Sigmoid colon (tissue), 7 donors: ENCODE data around the gene CA7. TPM values are rescaled to one million over a fixed set of nuclear protein-coding genes. Genes with fewer than 3 reads are reported as not detected.
A peak's percentile ranks its signal among the peaks of the same experiment; 100 is the strongest.
"Not testable (repeated sequence)": the region's sequence is repeated elsewhere in the genome, so short reads cannot be mapped to it uniquely, and the experiment has no call there.

ENCODE experiments used
- DNase-seq: peaks from one replicate; pipeline ENCODE4 v3.0.0-alpha.2; 2019
- H3K27ac ChIP-seq, 4 donors: fragments of 200-600 bp; sonication (generic); one replicate each; pipeline ENCODE4 v1.5.1; 2016 to 2019; ENCODE audit warnings: mild to moderate bottlenecking in 1 of 4
- H3K27me3 ChIP-seq, 3 donors: fragments of 200-600 bp; sonication (generic); one replicate each; pipeline ENCODE4 v1.5.1; 2019; ENCODE audit warnings: mild to moderate bottlenecking in 1 of 3
- H3K36me3 ChIP-seq, 4 donors: fragments of 200-600 bp; sonication (generic); one replicate each; pipeline ENCODE4 v1.5.1; 2016 to 2019
- H3K4me1 ChIP-seq, 4 donors: fragments of 200-600 bp; sonication (generic); one replicate each; pipeline ENCODE4 v1.5.1; 2017 to 2019
- H3K4me3 ChIP-seq, 4 donors: fragments of 200-600 bp; sonication (generic); one replicate each; pipeline ENCODE4 v1.5.1; 2017 to 2019; ENCODE audit warnings: mild to moderate bottlenecking in 2 of 4, moderate library complexity in 1 of 4
- H3K9me3 ChIP-seq, 4 donors: fragments of 200-600 bp in 3 of 4; sonication (generic) in 3 of 4; one replicate each; pipeline versions ENCODE4 v1.5.1 to v1.6.1; 2013 to 2019
- EP300 ChIP-seq, 4 donors: sonication (generic); formaldehyde crosslinking; IDR thresholded peaks; one replicate each; pipeline ENCODE4 v1.6.1; 2017; ENCODE audit warnings: antibody characterized with exemption in 4 of 4
- POLR2A ChIP-seq, 2 donors: fragments of 450-650 bp; IDR thresholded peaks; one replicate each; pipeline ENCODE4 v1.6.1; 2016; ENCODE audit warnings: antibody characterized with exemption in 2 of 2, mild to moderate bottlenecking in 2 of 2, moderate library complexity in 2 of 2
- POLR2AphosphoS5 ChIP-seq, 4 donors: sonication (generic); formaldehyde crosslinking; IDR thresholded peaks; one replicate each; pipeline ENCODE4 v1.6.1; 2017; ENCODE audit warnings: antibody characterized with exemption in 4 of 4
- WGBS, 2 donors: extraction: QIAGEN DNeasy Blood & Tissue Kit; methylation state at CpG; one replicate each; pipeline ENCODE4 v1.1.7; 2013; 5-methylcytosine and 5-hydroxymethylcytosine counted together
- intact Hi-C: fragments of 100-400 bp; cut with DNase I; formaldehyde crosslinking; loops from one replicate; pipeline ENCODE4 v1.15.1; 2023
- polyA plus RNA-seq, 3 donors: library from polyadenylated mRNA; stranded (reverse); fragments of 200-250 nt; gene quantifications; one replicate each; pipeline ENCODE4 v1.2.3, GENCODE V29; 2013
- total RNA-seq, 4 donors: library from RNA; depleted of rRNA; stranded (reverse); fragments of >200 nt; gene quantifications; one replicate each; pipeline ENCODE4 v1.1.0, GENCODE V29; 2016
- TF ChIP-seq, protein P1 (sequence below), 4 experiments: fragments of 450-650 bp in 3 of 4; fragments of 200-600 bp in 1 of 4; IDR thresholded peaks; one replicate each; pipeline ENCODE4 v1.5.1; 2016 to 2019; ENCODE audit warnings: antibody characterized with exemption in 4 of 4, mild to moderate bottlenecking in 3 of 4, moderate library complexity in 2 of 4
- donor health status: healthy with polysubstance abuse.
- donor health status: Bipolar disorder and iron deficiency.
- donor health status: healthy.

CA7 gene
- total and polyA plus RNA-seq, 7 donors, result 1.9 to 188 (median 133) TPM; not detected in 3

GRCh38 chr16:66869424-66869823, 25.2 kb downstream of the CA7 start:
- H3K9me3 ChIP-seq, result no peaks in the 10 kb centered on the region
- WGBS, 2 donors, result 93 to 94% methylated on average over 1 of the region's 1 CpG
- no peak overlapping the region for H3K27ac ChIP-seq
- no peaks in the 10 kb centered on the region for H3K36me3 ChIP-seq
- H3K27me3 ChIP-seq, result no peaks in the 10 kb centered on the region
- TF ChIP-seq POLR2A (IDR thresholded peaks at IDR 0.05), result no peak
- no peak for TF ChIP-seq EP300 (IDR thresholded peaks at IDR 0.05)
- TF ChIP-seq, protein P1, sequence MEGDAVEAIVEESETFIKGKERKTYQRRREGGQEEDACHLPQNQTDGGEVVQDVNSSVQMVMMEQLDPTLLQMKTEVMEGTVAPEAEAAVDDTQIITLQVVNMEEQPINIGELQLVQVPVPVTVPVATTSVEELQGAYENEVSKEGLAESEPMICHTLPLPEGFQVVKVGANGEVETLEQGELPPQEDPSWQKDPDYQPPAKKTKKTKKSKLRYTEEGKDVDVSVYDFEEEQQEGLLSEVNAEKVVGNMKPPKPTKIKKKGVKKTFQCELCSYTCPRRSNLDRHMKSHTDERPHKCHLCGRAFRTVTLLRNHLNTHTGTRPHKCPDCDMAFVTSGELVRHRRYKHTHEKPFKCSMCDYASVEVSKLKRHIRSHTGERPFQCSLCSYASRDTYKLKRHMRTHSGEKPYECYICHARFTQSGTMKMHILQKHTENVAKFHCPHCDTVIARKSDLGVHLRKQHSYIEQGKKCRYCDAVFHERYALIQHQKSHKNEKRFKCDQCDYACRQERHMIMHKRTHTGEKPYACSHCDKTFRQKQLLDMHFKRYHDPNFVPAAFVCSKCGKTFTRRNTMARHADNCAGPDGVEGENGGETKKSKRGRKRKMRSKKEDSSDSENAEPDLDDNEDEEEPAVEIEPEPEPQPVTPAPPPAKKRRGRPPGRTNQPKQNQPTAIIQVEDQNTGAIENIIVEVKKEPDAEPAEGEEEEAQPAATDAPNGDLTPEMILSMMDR (IDR thresholded peaks at IDR 0.05), result no peak
- TF ChIP-seq POLR2AphosphoS5 (IDR thresholded peaks at IDR 0.05), result no peak
- no peak for DNase-seq
- intact Hi-C loops, result loop anchor here (5.0 kb wide), 1 partner anchor 207 kb away; no protein-coding TSS in a partner anchor
- H3K4me3 ChIP-seq, result no peak overlapping the region
- H3K4me1 ChIP-seq, result peaks cover 0 to 10% (median 6%) of the 10 kb centered on the region in 4 donors

- peaks cover 0 to 10% (median 6%) of the 10 kb centered on the region in 4 donors for H3K4me1 ChIP-seq
- H3K4me3 ChIP-seq, H3K9me3 ChIP-seq, H3K27me3 ChIP-seq, H3K27ac ChIP-seq, DNase-seq, H3K36me3 ChIP-seq: not testable (repeated sequence)
- intact Hi-C loops, result loop anchor here (5.0 kb wide), 1 partner anchor 144 kb away; no protein-coding TSS in a partner anchor
- 31 to 78% methylated on average over 2 of the region's 2 CpGs for WGBS, 2 donors
Measured at GRCh38 chr16:66871363-66871762, 27.1 kb downstream of the CA7 start.

- no peak for DNase-seq
- peaks cover 0 to 10% (median 6%) of the 10 kb centered on the region in 4 donors for H3K4me1 ChIP-seq
- no peak overlapping the region for H3K27ac ChIP-seq
- TF ChIP-seq POLR2A (IDR thresholded peaks at IDR 0.05) (no peak), POLR2AphosphoS5 (IDR thresholded peaks at IDR 0.05) (no peak), EP300 (IDR thresholded peaks at IDR 0.05) (no peak)
- TF ChIP-seq, protein P1 (IDR thresholded peaks at IDR 0.05), result no peak
- WGBS, 2 donors, result 19 to 64% methylated on average over 3 of the region's 3 CpGs
- intact Hi-C loops, result loop anchor here (2.0 to 5.0 kb wide), 2 partner anchors 145 to 263 kb away; no protein-coding TSS in a partner anchor
- H3K9me3 ChIP-seq, result no peaks in the 10 kb centered on the region
- H3K4me3 ChIP-seq, result no peak overlapping the region
- no peaks in the 10 kb centered on the region for H3K36me3 ChIP-seq
- no peaks in the 10 kb centered on the region for H3K27me3 ChIP-seq
Measured at GRCh38 chr16:66871840-66872239, 27.6 kb downstream of the CA7 start.

DNA sequence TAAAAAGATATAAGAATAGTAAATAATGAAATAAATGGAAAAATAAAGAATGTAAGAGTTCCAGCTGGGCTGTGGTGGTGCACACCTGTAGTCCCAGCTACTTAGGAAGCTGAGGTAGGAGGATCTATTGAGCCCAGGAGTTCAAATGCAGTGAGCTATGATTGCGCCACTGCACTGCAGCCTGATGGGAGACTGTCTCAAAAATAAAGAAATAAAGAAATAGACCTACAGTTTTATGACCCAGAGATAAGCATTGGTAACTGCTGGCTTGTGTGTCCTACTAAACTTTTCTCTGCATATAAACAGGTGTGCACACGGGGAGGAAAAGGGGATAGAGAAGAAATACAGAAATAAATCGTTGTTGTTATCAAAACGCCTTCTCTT, 28.3 kb downstream of the CA7 start:
- WGBS, 2 donors, result 9 to 43% methylated on average over 4 of the region's 4 CpGs
- DNase-seq, result no peak
- peak overlapping the region in 3 of 4 donors; percentile 23 to 35 (median 35) for H3K4me3 ChIP-seq
- peaks cover 0 to 10% (median 6%) of the 10 kb centered on the region in 4 donors for H3K4me1 ChIP-seq
- intact Hi-C loops, result loop anchor here (2.0 to 5.0 kb wide), 2 partner anchors 145 to 264 kb away; no protein-coding TSS in a partner anchor
- TF ChIP-seq POLR2A (IDR thresholded peaks at IDR 0.05) (no peak), EP300 (IDR thresholded peaks at IDR 0.05) (no peak), POLR2AphosphoS5 (IDR thresholded peaks at IDR 0.05) (no peak)
- TF ChIP-seq, protein P1 (IDR thresholded peaks at IDR 0.05), result no peak
- H3K9me3 ChIP-seq, result no peaks in the 10 kb centered on the region
- peak overlapping the region in 1 of 4 donors; percentile 49 for H3K27ac ChIP-seq
- no peaks in the 10 kb centered on the region for H3K36me3 ChIP-seq
- no peaks in the 10 kb centered on the region for H3K27me3 ChIP-seq

DNA sequence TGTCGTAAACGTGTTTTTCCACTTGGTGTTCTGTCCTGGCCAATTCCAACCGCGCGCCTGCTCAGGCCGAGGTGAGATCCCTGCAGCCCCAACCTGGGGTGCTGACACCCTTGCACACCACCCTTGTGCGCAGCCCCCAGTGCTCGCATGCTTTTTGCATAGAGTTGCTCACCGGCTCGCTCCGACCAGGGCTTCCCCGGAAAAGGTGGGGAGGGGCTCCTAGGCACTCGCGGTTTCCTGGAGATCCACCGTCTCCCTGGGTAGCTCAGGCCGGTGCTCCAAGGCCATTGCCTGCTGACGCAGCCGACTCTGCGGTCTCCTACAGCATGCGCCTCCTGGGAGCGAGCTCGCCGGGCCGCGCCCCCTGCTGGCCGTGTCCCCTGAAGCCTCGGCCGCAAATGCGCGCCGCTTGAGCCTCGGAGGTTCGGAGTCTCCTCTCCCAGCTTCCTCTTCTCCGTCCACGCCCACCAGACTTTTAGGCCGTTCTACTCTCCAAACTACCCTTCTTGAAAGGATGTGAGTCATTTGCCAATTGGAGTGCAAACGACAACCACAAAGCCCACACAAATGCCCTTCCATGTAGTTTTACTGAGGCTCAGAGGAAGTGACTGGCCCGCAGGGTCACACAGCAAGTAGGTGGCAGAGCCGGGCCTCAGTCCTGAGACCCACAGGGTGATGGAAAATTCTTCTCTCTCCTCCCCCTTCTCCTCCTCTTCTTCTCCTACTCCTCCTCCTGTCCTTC, 28.9 kb downstream of the CA7 start:
- Histone ChIP-seq H3K4me1 (peaks cover 0 to 10% (median 6%) of the 10 kb centered on the region in 4 donors), H3K36me3 (no peaks in the 10 kb centered on the region), H3K27me3 (no peaks in the 10 kb centered on the region), H3K9me3 (no peaks in the 10 kb centered on the region), H3K27ac (peak overlapping the region; percentile 3 to 52 (median 48)), H3K4me3 (peak overlapping the region in 3 of 4 donors; percentile 23 to 35 (median 35))
- intact Hi-C loops, result loop anchor here (1.0 to 5.0 kb wide), 3 partner anchors 146 to 467 kb away; no protein-coding TSS in a partner anchor
- WGBS, 2 donors, result 1 to 3% methylated on average over 39 of the region's 39 CpGs
- DNase-seq, result peak; percentile 93
- TF ChIP-seq POLR2AphosphoS5 (IDR thresholded peaks at IDR 0.05), result no peak
- TF ChIP-seq, protein P1 (IDR thresholded peaks at IDR 0.05), result peak; percentile 51 to 89 (median 80)
- TF ChIP-seq POLR2A (IDR thresholded peaks at IDR 0.05), result no peak
